NCI-H460 (cell line): Measurements from ENCODE around the gene AMZ1. TPM values are rescaled to one million over a fixed set of nuclear protein-coding genes. Genes with fewer than 3 reads are reported as not detected.

ENCODE experiments used
- DNase-seq: peaks from one replicate; pipeline ENCODE4 v3.0.0-alpha.2; 2016; ENCODE audit warnings: low read depth; ENCODE audit errors: extremely low read depth
- polyA plus RNA-seq: library from polyadenylated mRNA; depleted of rRNA; stranded (reverse); fragments of >200 nt; gene quantifications from 2 replicates; pipeline ENCODE4 v1.2.3, GENCODE V29; 2014; cell fraction: nucleus; rRNA removed
- total RNA-seq: library from RNA; depleted of rRNA; stranded (reverse); fragments of >200 nt; shearing (Covaris generic); gene quantifications from 2 replicates; pipeline ENCODE4 v1.2.3, GENCODE V29; 2014; rRNA removed

Gene AMZ1
- 0.12 TPM in 1 of 2 replicates, not detected in the other for total RNA-seq
- polyA plus RNA-seq: 4.1 TPM in 1 of 2 replicates, not detected in the other

DNA sequence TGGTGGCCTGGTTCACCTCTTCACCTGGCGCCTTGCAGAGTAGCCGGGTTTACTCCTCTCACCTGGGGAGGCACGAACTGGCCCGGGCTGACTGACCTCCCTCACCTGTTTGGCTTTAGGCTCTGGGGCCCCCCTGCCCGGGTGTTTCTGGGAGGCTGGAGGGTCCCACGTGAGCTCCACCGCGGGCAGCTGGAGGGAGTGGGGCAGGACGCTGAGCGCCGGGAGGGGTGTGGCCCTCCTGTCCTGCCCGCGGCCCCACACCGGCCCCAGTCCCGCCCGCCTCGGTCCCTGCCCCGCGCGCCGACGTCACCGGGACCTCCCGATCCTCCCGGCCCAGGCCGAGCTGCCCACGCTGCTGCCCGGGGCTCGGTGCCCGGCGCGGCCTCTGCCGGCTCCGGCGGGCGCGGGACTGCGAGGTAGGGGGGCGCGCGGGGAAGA, at the start of gene AMZ1:
AMZ1 (plus strand) TSS at position 322 of the 438 bp plus-strand sequence. CDS start 12,250 bp downstream, outside the sequence.
- DNase-seq: no peak

- DNase-seq: no peak
These were observed 49.6 kb upstream of the AMZ1 start for GRCh38 chr7:2638224-2638991.

DNA sequence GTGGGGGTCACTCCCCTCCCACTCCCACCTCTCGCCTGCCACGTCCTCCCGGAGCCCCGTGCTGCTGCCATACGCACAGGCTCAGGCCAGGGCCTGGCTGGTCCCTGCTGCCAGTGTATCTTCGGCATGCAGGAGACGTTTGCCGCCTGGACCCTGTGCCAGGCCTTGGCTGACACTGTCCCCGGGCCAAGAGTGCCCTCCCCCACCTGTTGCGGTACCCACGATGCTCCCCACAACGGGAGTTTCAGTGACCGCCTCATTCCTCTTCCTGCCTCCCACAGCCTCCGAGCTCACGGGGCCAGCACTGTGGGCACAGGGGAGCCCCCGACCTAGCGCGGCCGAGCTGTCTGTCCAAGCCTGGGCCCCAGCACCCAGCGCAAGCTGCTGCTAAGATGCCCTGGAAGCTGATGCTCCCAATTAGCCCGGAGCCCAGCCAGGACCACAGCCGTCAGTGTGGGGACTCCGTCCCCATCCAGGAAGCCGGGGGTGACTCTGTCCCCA, 48.8 kb upstream of the AMZ1 start:
- no peak for DNase-seq

DNA sequence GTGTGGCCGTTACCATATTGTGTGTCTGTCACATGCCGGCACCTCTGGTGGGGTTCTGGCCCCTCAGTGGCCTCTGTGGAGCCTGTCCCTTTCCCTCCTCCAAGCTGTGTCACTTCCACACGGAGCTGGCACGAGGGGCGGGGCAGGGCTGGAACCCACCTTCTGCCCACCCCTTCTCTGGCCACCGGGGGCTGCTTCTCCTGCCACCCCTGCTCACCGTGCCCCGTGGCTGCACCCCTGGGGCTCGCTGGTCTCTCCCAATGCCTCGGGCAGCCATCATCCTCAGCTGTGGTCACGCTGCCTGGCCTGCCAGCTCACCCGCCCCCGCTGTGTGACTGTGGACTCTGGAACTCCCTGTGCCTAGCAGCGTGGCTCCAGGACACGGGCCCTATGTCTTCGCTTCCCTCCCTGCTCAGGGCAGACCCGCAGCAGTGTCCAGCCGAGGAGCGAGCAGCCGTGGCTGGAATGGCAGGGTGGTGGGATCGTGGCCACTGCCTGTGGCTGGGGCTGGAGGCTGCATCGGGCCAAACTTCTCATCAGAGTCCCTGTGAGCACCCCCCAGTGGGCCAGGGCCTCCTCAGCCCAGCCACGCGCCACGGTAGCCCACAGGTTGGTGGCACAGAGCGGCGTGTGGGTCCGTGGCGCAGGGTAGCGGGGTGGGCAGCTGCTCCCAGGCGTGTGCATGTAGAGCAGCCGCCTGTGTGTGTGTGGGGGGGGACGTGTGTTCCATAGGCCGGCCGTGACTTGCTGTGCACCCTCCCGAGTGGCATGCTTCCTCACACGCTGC, 48.1 kb upstream of the AMZ1 start:
- no peak for DNase-seq

DNA sequence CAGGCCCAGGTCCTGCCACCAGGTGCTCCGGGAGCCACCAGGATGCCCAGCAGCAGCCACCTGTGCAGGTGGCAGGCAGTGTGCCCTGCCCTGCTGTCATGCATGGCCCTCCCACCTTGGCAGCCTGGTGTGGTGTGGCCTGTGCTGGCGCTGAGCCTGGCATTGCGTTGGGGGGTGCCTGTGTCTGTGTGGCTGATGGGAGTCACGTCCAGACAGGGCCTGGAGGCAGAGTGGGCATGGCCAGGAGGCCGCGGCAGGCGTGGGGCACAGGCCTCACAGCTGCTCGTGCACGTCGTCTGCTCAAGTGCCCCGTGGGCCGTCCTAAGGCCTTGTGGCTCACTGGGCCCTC, 47.5 kb upstream of the AMZ1 start:
- no peak for DNase-seq

DNA sequence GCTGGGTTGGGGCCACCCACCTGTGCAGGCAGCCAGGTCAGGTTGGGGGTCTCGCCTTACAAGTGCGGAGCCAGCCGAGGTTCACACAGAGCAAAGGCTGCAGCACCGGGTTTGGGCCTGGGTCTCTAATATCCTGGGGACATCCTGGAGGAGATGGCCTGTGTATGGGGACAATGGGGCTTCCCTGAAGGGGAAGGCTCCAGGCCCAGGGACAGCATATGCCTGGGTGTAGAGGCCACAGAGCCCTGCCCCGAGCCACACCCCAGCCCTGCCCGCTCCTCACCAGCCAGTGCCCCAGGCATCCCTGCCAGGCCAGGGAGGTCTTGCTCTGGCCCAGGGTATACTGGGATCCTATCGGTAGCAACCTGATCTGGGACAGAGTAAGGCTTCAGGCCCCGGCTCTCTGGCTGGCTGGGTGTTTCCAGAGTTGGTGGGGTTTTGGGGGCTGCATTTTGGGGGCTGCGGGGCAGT, 47.1 kb upstream of the AMZ1 start:
- no peak for DNase-seq

- no peak for DNase-seq
These were observed 46.3 kb upstream of the AMZ1 start for GRCh38 chr7:2641406-2642393.

GRCh38 chr7:2643386-2644219, 44.4 kb upstream of the AMZ1 start:
- DNase-seq: no peak

DNA sequence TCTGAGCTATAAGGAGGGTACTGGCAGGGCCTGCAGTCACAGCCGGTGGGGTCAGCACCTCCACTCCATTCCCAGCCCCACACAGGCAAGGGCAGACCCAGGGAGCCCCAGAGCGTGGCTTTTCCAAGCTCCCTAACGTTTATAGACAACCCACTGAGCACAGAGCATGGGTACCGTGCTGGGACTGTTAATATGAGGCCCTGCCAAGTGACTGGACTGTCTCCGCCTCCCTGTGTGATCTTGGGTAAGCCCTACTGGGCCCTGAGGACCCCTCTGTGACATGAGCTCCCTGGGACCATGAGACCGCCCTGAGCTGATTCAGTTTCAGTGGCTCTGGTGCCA, 43.8 kb upstream of the AMZ1 start:
- DNase-seq: no peak

GRCh38 chr7:2644562-2645273, 43.3 kb upstream of the AMZ1 start:
- no peak for DNase-seq

GRCh38 chr7:2645274-2645868, 42.6 kb upstream of the AMZ1 start:
- DNase-seq: no peak

DNA sequence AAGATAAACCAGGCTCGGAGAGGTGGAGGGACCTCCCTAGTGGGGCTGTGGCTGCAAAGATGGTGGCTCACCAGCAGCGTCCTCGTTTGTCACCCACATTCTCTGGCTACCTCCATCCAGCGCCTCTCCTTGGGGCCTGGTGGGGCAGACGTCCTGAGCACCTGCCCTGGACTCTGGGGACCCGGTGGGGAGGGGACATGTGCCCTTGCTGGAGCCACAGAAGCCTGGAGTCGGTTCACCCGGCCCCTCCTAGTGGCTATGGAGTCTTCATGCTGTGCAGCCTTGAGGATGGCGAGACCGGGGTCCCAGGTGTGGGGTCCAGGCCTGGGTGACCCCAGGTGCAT, 41.7 kb upstream of the AMZ1 start:
- DNase-seq: no peak

GRCh38 chr7:2646680-2647571, 41.1 kb upstream of the AMZ1 start:
- DNase-seq: no peak

- no peak for DNase-seq
These were observed 40.3 kb upstream of the AMZ1 start for GRCh38 chr7:2647594-2648172.

DNA sequence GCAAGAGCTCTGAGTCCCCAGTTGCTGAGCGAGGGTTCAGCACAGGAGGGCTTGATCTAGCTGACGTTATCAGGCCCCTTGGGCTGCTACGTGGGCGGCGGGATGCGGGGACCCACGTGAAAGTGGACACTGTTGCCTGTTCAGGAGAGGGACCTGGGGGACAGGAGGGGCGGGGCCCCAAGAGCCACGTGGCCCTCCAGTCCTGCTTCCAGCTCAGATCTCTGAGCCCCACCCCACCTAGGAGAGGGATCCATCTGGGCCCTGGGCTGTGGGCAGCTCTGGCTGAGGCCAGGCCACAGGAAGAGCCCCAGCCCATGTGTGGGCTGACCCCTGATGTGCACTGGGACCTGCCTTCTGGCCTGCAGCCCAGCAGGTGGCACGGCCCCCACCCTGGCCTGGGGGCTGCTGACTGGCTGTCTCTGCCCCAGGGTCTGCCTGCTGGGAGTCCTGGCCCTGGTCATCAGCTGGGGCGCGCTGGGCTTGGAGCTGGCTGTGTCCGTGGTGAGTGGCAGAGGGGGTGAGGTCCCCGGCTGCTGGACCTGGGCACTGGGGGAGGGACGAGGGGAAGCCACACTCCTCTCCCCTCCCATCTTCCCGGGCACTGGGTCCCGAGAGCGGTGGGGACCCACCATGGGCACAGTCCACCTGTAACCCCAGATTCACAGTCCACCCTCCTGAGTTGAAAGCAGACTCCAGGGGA, 38.7 kb upstream of the AMZ1 start:
- no peak for DNase-seq

DNA sequence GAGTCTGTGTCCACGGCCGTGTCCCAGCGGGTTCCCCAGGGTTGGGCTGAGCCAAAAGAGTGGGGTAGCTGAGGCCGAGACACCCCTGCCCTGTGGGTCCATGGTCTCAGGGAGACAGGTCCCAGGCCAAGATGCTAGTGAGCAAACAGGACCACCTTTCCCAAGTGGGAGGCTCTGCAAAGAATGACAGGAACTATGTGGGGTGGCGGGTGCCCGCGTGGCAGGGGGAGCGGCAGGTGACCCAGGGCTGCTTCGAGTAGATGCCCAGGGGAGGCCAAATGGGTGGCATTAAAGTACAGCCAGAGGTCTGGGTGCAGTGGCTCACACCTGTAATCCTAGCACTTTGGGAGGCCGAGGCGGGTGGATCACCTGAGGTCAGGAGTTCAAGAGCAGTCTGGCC, 38.0 kb upstream of the AMZ1 start:
- DNase-seq: no peak

DNA sequence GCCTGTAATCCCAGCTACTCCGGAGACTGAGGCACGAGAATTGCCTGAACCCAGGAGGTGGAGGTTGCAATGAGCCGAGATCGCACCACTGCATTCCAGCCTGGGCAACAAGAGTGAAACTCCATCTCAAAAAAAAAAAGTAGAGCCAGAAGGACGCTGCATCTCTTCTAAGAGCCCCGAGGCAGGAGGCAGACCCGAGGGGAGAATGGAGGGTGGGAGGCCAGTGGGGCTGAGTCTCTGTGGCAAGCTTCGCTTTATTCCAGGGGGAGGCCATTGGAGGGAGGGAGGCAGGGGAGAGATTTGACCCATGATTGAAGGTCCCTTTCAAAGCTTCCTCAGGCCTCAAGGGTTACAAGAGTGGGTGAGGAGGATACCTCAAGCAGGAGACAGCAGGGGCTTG, 37.6 kb upstream of the AMZ1 start:
- no peak for DNase-seq
